ENCODE data around the gene C16orf96.

DNA sequence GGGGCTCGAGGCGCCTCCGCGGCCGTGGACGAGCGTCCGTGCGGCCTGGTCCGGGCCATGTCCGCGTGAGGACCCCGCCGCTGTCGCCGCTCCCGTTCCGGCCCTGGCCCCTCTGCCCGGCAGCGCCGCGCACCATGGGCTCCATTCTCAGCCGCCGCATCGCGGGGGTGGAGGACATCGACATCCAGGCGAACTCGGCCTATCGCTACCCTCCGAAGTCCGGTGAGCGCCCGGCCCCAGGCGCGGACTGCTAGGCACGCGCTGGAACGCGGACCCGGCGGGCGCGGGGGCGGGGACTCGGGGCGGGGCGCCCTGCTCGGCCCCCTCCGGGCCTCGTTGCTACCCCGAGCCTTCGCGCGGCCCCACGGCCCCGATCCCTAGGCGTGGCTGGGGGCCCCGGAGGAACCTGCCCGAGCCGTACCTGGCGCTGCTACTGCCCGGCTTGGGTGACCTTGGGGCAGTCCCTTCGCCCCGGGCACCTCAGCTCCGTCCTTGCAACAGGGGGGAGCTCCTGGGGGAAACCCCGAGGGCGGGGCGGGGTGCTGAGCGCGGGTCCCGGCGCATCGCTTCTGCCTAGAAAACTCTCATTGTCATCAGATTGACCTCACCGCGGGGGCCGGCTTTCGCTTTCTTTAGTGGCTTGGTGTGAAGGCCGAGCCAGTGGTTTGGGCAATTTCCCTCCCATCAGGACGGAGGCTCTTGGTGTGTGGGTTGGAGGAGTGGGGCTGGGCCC, 68.9 kb downstream of the C16orf96 start:
- TF ChIP-seq, protein P1, sequence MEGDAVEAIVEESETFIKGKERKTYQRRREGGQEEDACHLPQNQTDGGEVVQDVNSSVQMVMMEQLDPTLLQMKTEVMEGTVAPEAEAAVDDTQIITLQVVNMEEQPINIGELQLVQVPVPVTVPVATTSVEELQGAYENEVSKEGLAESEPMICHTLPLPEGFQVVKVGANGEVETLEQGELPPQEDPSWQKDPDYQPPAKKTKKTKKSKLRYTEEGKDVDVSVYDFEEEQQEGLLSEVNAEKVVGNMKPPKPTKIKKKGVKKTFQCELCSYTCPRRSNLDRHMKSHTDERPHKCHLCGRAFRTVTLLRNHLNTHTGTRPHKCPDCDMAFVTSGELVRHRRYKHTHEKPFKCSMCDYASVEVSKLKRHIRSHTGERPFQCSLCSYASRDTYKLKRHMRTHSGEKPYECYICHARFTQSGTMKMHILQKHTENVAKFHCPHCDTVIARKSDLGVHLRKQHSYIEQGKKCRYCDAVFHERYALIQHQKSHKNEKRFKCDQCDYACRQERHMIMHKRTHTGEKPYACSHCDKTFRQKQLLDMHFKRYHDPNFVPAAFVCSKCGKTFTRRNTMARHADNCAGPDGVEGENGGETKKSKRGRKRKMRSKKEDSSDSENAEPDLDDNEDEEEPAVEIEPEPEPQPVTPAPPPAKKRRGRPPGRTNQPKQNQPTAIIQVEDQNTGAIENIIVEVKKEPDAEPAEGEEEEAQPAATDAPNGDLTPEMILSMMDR (IDR thresholded peaks at IDR 0.05; ENCODE audit: insufficient read depth, low read length, poor library complexity, severe bottlenecking): no peak
- no peak for TF ChIP-seq EZH2phosphoT487 (conservative IDR thresholded peaks at IDR 0.05; ENCODE audit: low read length)

Measured in SU-DHL-6 (cell line).